Left kidney (tissue), 2 donors: ENCODE results near the gene ARHGAP15. TPM values are rescaled to one million over a fixed set of nuclear protein-coding genes. Genes with fewer than 3 reads are reported as not detected.

Experiments used
- DNase-seq: peaks from one replicate; pipeline ENCODE4 v3.0.0-alpha.2; 2013
- polyA plus RNA-seq: library from polyadenylated mRNA; unstranded; fragments of 120-200 nt; gene quantifications from one replicate; pipeline ENCODE4 v1.2.1, GENCODE V29; 2013; ENCODE audit not compliant: insufficient read length

ARHGAP15 gene
- polyA plus RNA-seq, 1 donor, result 3.7 TPM

- DNase-seq, result no peak
Measured at GRCh38 chr2:143398781-143399180, 269.6 kb downstream of the ARHGAP15 start.

GRCh38 chr2:143399631-143400069 is 270.4 kb downstream of the ARHGAP15 start:
- no peak for DNase-seq

DNA sequence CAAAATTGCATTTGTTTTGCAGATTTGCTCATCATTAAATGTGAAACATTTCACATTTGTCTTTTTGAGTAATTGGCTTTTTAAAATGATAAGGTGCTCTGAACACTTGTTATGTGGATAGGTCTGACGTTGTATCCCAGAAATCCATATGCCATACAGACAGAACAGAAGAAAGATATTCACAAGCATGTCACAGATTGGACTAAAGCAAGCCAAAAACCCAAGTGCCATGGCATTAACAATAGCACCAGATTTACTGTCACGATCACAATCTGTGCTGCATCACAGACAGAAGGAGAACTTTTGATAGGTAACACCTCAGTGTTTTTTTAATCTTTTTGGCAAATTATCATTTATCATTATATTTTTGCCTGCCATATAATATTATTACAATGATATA is 272.6 kb downstream of the ARHGAP15 start:
- no peak for DNase-seq

GRCh38 chr2:143402451-143402850 is 273.2 kb downstream of the ARHGAP15 start:
- DNase-seq, result no peak

- no peak for DNase-seq
Measured at GRCh38 chr2:143410082-143410897, 281.1 kb downstream of the ARHGAP15 start.

DNA sequence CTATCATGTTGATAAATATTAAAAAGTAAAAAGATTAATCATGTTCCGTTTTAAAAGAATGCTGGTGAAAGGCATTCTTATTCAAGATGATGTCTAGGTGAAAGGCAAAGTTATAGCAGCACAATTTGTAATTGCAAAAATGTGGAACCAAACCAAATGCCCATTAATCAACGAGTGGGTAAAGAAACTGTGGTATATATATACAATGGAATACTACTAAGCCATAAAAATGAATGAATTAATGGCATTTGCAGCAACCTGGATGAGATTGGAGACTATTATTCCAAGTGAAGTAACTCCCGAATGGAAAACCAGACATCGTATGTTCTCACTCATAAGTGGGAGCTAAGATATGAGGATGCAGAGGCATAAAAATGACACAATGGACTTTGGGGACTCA is 286.4 kb downstream of the ARHGAP15 start:
- no peak for DNase-seq

DNA sequence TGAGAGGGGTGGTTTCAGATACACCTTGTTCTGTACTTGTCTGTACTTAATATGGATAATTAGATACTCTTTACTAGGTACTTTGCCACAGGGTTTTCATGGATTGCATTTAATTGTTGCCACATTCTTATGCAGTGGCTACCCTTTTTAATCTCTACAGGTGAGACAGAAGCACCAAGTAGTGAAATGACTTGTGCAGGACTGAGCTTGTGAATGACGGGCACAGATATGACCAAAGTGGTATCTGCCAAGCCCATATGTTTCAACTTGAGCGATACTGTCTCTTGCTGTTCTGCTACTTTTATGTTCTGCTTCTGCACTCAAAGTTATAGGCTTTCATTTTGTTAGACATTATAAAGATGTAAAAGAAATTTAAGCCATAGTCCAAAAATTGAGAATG is 288.2 kb downstream of the ARHGAP15 start:
- no peak for DNase-seq

GRCh38 chr2:143420313-143420712 is 291.1 kb downstream of the ARHGAP15 start:
- DNase-seq, result no peak

DNA sequence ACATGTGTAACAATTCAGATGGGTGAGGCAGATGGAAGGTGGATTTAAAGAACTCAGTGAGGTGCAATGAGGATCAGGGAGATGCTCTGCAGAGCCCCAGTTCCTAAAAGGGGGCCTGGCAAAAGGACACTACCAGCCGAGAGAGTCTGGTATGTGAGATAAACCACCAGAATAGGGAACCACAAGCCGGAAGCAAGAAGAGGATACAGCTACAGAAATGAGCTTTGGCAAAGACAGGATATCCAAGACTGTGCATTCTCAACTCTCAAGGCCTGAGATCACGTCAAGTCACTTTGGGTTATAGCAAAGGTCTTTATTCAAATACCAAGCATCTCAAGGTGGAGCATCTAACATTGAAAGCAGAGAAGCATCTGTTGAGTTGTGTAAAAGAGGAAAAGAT is 293.5 kb downstream of the ARHGAP15 start:
- no peak for DNase-seq

DNA sequence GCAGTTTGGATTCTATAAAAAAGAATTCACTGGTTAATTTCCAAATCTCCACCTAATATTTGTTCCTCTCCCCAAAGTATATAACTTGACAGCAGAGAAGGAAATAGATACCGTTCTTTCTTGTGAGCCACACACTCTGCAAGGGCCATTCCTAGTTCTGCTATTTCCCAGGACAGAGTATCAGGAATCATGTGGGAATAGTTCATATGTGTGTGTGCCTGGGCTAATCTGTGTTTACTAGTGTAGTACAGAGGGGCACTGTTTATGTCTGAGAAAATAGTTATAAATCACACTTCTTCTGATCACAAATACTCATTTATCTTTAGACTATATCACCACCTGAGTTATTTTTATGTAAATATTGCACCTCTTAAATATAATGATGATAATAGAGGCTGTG is 296.7 kb downstream of the ARHGAP15 start:
- DNase-seq, result no peak

DNA sequence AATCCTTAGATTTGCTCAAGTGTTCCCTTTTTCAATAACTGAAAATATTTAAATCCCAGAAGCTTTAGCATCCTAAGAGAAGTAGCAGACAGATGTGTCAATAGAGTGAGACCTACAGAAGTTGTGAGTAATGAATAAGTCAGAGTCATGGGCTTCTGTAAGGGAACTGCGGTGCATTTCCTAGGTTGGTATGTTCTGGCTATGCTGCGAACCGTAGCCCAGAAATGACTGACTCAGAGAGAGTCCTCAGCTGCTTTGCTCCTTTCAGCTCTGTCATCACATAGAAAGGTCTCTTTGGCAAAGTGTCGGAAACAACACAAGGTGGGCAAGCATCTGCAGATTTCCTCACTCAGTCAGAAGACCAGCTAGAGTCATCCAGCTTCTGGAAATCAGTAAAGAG is 297.1 kb downstream of the ARHGAP15 start:
- no peak for DNase-seq

DNA sequence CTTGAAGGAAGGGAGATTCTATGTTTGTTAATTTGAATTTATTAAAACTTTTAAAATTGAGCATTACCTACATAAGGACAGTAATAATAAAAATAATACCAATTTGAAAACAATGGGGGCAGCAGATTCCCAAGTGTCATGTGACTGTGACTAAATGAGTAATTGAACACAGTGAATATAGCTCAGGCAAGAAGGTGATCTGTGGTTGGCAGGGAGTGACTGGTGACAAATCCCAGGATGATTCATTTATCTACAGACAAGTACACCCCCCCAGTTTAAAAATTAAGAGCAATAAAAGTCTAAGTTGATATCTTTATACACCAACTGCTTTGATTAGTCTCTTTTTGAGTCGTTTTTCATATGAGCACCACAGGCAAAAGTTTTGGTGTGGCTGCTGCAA is 299.5 kb downstream of the ARHGAP15 start:
- DNase-seq, result no peak

DNA sequence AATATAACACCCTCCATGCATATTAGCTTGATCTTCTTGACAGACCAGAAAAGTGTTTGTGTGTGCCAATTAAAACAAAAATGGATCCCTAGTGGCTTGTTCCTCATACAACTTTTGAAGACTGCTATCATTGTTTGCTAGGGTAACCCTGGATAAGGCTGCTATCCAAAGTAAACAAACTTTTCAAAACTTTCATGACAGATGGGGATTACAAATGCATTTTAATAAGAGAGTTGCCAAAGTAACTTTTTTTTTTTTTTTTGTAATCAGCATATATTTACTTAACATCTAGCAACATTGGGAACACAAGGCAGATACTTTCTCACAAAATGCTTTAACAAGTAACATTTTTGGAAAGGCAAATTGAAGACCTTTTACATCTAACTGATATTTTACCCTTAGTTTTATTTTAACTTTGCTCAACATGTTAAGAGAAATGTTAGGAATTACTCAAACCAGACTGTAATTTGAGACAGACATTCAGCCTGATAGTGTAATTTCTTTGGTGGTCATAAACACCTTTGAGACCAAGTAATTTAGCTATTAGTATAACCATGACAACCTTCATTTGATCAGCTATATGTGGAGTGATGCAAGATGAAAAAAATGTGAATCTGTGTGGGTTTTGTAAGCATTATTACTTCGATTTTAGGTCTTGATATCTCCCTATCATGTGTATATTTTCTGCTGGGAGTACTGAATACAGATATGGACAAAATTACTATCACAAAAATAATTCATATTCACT is 300.9 kb downstream of the ARHGAP15 start:
- DNase-seq, result no peak

DNA sequence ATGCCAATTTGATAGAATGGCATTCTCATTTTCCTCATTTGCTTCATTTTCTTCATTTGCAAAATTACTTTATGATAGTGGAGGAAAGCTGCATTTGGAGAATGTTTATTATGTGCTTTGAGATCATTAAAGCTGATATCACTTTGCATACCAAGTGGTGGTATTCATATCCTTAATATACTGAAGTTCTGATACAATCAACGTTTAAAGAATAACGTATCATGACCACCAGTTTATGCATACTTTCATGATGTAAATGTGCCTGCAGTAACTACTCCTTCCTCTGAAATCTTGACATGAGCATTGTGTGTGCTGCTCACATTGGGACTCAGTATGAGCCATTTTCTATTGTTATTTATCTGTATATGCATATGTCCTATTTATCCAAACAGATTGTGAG is 302.1 kb downstream of the ARHGAP15 start:
- DNase-seq, result no peak

DNA sequence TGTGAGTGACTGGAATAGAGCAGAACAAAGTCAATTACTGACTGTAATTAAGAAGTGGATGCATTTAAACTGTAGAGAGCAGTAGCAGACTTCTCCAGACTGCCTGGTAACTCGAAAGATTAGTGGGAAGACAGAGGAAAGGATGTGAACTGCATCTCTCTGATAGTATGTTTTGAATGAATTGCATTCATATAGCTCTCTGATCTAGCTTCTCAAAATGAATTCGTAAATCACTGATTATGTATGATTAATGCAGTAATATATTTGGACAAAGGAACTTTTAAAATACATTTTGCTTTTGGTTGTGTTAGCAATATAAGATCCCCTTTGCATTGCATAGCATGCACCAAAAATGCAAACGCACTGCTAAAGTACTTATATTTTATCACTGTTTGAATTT is 304.0 kb downstream of the ARHGAP15 start:
- peak; percentile 49 for DNase-seq

DNA sequence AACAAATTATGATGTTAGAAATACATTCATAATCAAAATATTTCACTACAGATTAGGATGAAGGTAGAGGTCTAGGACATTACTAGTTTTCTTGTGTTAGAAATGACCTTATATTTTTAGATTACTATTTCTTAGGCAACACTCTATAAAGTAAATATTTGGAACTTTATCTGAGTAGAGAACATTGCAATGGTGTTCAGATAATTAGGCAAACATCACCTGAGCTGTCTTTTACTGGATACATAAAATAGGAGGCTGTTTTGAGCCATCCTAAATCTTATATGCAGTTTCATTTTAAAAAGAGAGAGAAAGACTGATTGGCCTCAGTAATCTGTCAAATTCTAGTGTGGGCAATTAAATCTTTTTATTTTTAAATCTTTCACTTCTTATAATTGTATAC is 304.6 kb downstream of the ARHGAP15 start:
- no peak for DNase-seq

DNA sequence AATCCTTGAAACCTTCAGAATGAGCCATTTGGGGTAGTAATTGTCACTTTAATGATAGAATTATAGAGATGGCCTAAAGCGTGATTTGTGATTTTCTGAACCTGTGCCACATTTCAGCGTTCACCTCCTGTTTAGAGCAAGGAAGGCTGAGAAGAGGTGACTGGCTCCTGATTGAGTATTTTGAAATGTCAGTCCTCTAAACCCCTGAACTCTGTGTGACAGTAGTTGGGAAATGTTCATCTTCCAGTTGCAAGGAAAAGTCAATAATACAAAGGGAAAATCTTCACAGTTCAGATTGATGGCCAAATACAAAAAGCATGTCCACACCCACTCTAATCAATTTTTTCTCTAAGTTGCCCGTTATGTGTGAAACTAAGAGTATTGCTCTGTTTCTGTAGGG is 305.2 kb downstream of the ARHGAP15 start:
- no peak for DNase-seq

GRCh38 chr2:143435131-143435530 is 305.9 kb downstream of the ARHGAP15 start:
- DNase-seq, result no peak

- no peak for DNase-seq
Measured at GRCh38 chr2:143436951-143437350, 307.7 kb downstream of the ARHGAP15 start.

GRCh38 chr2:143440411-143441012 is 311.3 kb downstream of the ARHGAP15 start:
- no peak for DNase-seq

DNA sequence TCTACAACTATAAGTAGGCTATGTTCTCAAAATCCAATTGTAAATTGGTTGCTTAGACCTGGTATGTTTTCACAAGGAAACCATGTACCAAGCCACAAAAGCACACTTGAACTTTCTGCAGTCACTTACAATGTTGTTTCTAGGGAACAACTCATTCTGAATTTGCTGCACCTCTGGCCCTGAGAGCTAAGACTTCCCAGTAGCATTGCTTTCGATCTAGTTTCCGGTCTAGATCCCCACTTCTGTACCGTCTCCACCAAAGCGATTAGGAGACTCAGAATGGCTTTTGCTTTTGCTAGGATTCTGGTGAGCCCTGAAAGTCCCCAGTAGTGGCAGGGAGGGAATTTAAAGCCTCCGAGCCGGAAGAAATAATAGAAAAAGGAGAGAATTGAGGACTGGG is 313.0 kb downstream of the ARHGAP15 start:
- no peak for DNase-seq

DNA sequence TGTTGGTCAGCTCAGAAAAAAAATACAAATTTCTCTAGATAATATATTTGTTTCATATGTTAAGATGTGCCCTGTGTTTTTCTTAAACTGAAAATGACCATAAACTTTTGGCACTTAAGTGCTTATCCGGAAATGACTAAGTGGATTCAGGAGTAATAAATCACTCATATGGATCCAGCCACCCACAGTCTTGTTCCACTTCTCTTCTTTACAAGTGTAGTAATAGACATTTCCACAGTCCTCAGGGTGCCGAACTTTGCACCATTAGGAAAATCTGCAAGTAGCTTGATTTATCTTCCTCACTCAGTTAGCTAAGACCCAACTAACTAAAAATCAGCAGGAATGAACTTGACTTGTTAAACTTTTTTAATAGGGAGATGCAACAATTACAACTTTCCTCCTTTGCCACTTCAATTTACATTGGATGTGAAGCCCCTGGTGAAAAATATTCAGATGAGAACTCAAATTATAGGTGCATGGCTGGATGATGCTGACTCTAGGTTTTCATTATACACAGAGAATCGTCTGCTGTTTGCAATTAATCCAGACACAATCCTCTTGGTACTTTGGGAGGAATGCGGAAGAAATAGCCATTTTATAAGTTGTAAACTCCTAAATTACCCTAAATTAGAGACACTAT is 322.5 kb downstream of the ARHGAP15 start:
- DNase-seq, result no peak
